Astrocyte (in vitro differentiated cells and primary cell): ENCODE measurements around the gene BUD13. TPM values are rescaled to one million over a fixed set of nuclear protein-coding genes. Genes with fewer than 3 reads are reported as not detected.

Source experiments
- DNase-seq: peaks from one replicate; pipeline ENCODE4 v3.0.0-alpha.2; 2010; ENCODE audit warnings: low read depth
- FAIRE-seq: peaks from 2 replicates; lab custom pipeline; 2011; peaks lifted over from hg19 to GRCh38; lab: Jason Lieb, UNC
- H2AFZ ChIP-seq: 2 replicates; pipeline ENCODE4 v1.6.0; 2012; ENCODE audit warnings: low read depth, low read length, inconsistent platforms
- H3K27ac ChIP-seq: 2 replicates; pipeline ENCODE4 v1.5.1; 2011; ENCODE audit warnings: low read depth, low read length, inconsistent platforms
- H3K27me3 ChIP-seq: 2 replicates; pipeline ENCODE4 v1.6.0; 2011; ENCODE audit warnings: low read length, inconsistent platforms; ENCODE audit not compliant: insufficient read depth
- H3K36me3 ChIP-seq: 2 replicates; pipeline ENCODE4 v1.5.1; 2011; ENCODE audit warnings: low read length, inconsistent platforms; ENCODE audit not compliant: insufficient read depth
- H3K4me1 ChIP-seq: 2 replicates; pipeline ENCODE4 v1.5.1; 2011; ENCODE audit warnings: low read length, inconsistent platforms; ENCODE audit not compliant: insufficient read depth
- H3K4me2 ChIP-seq: 2 replicates; pipeline ENCODE4 v1.6.0; 2012; ENCODE audit warnings: low read length, inconsistent platforms
- H3K4me3 ChIP-seq: 2 replicates; pipeline ENCODE4 v1.5.1; 2011; ENCODE audit warnings: low read depth, mild to moderate bottlenecking, low read length, inconsistent platforms; ENCODE audit not compliant: insufficient read depth
- H3K79me2 ChIP-seq: 2 replicates; pipeline ENCODE4 v1.6.0; 2012; ENCODE audit warnings: mild to moderate bottlenecking, low read length, inconsistent platforms; ENCODE audit not compliant: insufficient read depth
- H3K9ac ChIP-seq: 2 replicates; pipeline ENCODE4 v1.6.0; 2012; ENCODE audit warnings: mild to moderate bottlenecking, low read length, inconsistent platforms
- H3K9me3 ChIP-seq: 2 replicates; pipeline ENCODE4 v1.5.1; 2012; ENCODE audit warnings: low read depth, mild to moderate bottlenecking, low read length, inconsistent platforms; ENCODE audit not compliant: insufficient read depth
- H4K20me1 ChIP-seq: 2 replicates; pipeline ENCODE4 v1.6.0; 2012; ENCODE audit warnings: low read length, inconsistent platforms; ENCODE audit not compliant: insufficient read depth
- H3K27ac Mint-ChIP-seq: one replicate; pipeline ENCODE4 v1.8.0; 2021; ENCODE audit warnings: mild to moderate bottlenecking, mixed read lengths; ENCODE audit not compliant: unreplicated experiment
- H3K27me3 Mint-ChIP-seq: one replicate; pipeline ENCODE4 v1.8.0; 2021; ENCODE audit warnings: low read depth, mixed read lengths; ENCODE audit not compliant: unreplicated experiment
- H3K36me3 Mint-ChIP-seq: one replicate; pipeline ENCODE4 v1.8.0; 2021; ENCODE audit warnings: low read depth, mixed read lengths; ENCODE audit not compliant: unreplicated experiment
- H3K4me1 Mint-ChIP-seq: one replicate; pipeline ENCODE4 v1.8.0; 2021; ENCODE audit warnings: low read depth, mixed read lengths; ENCODE audit not compliant: unreplicated experiment
- H3K4me3 Mint-ChIP-seq: one replicate; pipeline ENCODE4 v1.8.0; 2021; ENCODE audit warnings: mild to moderate bottlenecking, moderate library complexity, mixed read lengths; ENCODE audit not compliant: unreplicated experiment
- H3K9me3 Mint-ChIP-seq: one replicate; pipeline ENCODE4 v1.8.0; 2021; ENCODE audit warnings: mild to moderate bottlenecking, mixed read lengths; ENCODE audit not compliant: unreplicated experiment
- EZH2 ChIP-seq: IDR thresholded peaks from 2 replicates; pipeline ENCODE4 v1.6.1; 2012; ENCODE audit warnings: mild to moderate bottlenecking, low read length, inconsistent platforms; ENCODE audit not compliant: insufficient read depth
- total RNA-seq: library from RNA; stranded (reverse); gene quantifications from 2 replicates; pipeline ENCODE4 v1.2.1, GENCODE V29; 2021
- TF ChIP-seq, protein P1 (sequence below): IDR thresholded peaks from 2 replicates; pipeline ENCODE4 v1.5.1; 2011; ENCODE audit warnings: low read depth, mild to moderate bottlenecking, inconsistent platforms, low read length, moderate library complexity; ENCODE audit not compliant: insufficient read depth

BUD13 gene
- total RNA-seq, 1 donor from 2014 or later, result 9.3 TPM

DNA sequence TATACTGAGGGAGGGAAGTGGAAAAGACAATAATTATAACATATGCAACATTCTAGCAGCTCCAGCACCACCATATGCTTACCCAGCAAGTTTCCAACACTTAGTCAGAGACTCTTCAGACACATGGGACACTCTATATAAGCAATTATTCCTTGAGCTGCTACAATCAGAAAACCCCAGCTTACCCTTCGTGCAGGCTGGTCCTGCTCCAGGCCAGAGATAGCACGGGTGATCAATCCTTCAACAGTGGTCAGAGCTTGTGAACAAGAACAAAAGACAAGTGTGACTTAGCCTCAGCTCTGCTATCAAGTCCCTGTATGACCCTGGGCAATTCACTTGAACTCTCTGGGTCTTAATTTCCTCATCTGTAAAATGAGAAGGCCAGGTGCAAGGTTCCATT lies 13.5 kb upstream of the BUD13 start:
- peaks cover 27% of the 10 kb centered on the region for H3K4me1 ChIP-seq
- peak overlapping the region; percentile 97 for H3K4me2 ChIP-seq
- H3K27ac Mint-ChIP-seq, result no peak overlapping the region
- no peak overlapping the region for H3K4me3 ChIP-seq
- H3K9me3 Mint-ChIP-seq, result no peaks in the 10 kb centered on the region
- H2AFZ ChIP-seq, result no peak overlapping the region
- H3K27me3 Mint-ChIP-seq, result peaks cover 13% of the 10 kb centered on the region
- peaks cover 23% of the 10 kb centered on the region for H3K36me3 Mint-ChIP-seq
- peaks cover 30% of the 10 kb centered on the region for H3K79me2 ChIP-seq
- H3K4me3 Mint-ChIP-seq, result peak overlapping the region; percentile 89
- TF ChIP-seq, protein P1, sequence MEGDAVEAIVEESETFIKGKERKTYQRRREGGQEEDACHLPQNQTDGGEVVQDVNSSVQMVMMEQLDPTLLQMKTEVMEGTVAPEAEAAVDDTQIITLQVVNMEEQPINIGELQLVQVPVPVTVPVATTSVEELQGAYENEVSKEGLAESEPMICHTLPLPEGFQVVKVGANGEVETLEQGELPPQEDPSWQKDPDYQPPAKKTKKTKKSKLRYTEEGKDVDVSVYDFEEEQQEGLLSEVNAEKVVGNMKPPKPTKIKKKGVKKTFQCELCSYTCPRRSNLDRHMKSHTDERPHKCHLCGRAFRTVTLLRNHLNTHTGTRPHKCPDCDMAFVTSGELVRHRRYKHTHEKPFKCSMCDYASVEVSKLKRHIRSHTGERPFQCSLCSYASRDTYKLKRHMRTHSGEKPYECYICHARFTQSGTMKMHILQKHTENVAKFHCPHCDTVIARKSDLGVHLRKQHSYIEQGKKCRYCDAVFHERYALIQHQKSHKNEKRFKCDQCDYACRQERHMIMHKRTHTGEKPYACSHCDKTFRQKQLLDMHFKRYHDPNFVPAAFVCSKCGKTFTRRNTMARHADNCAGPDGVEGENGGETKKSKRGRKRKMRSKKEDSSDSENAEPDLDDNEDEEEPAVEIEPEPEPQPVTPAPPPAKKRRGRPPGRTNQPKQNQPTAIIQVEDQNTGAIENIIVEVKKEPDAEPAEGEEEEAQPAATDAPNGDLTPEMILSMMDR, result no peak
- no peak for TF ChIP-seq EZH2
- FAIRE-seq (no peak), DNase-seq (no peak)
- H3K4me1 Mint-ChIP-seq, result peaks cover 20% of the 10 kb centered on the region
- no peaks in the 10 kb centered on the region for H3K27me3 ChIP-seq
- no peaks in the 10 kb centered on the region for H3K9me3 ChIP-seq
- H3K27ac ChIP-seq, result no peak overlapping the region
- no peak overlapping the region for H3K9ac ChIP-seq
- peaks cover 50% of the 10 kb centered on the region for H3K36me3 ChIP-seq
- H4K20me1 ChIP-seq, result peaks cover 28% of the 10 kb centered on the region

DNA sequence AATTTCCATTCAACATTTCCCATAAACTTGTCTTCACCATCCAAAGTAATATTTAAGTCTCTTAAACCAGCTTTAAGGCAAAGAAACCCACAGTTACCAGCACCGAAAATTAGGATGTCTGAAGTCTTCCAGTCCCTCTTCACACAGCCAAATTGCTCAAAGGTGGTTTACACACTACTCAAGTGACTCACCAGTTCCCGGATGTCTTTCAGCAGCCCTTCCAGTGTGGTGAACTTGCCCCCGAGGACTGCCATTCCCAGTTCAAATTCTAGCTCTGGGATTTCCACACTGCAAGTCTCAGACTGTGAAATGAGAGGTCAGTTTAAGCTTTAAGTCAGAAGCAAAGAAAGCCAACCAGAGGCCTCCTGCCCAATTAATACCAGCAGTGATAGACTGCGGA lies 9.9 kb upstream of the BUD13 start:
- Mint-ChIP-seq H3K36me3 (peaks cover 33% of the 10 kb centered on the region), H3K27me3 (no peaks in the 10 kb centered on the region)

DNA sequence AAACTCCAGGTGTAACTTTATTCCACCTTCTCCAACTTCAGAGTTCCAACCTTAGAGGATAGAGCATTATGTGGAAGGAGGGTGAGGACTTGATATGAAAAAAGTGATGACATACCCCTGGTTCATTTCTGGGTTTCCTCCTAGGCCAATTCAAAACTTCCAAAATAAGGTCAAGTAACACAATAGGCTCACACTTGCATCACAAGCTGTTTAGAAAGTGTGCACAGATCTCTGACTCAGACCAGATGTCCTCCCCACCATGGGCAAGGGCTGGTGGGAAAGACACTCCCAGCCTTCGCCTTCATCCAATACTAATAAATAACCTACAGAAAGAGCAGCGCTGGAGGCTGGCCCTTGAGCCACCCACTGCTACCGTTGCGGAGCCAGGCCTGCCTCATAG lies 5.8 kb upstream of the BUD13 start:
- Mint-ChIP-seq H3K9me3 (peaks cover 2% of the 10 kb centered on the region), H3K27ac (no peak overlapping the region), H3K4me3 (no peak overlapping the region), H3K36me3 (peaks cover 20% of the 10 kb centered on the region), H3K4me1 (peaks cover 8% of the 10 kb centered on the region), H3K27me3 (no peaks in the 10 kb centered on the region)
- Histone ChIP-seq H3K4me2 (no peak overlapping the region), H3K36me3 (peaks cover 64% of the 10 kb centered on the region), H3K9ac (no peak overlapping the region), H3K27ac (no peak overlapping the region), H4K20me1 (peaks cover 25% of the 10 kb centered on the region), H3K27me3 (no peaks in the 10 kb centered on the region), H3K79me2 (peaks cover 5% of the 10 kb centered on the region), H3K4me1 (peaks cover 10% of the 10 kb centered on the region), H3K9me3 (no peaks in the 10 kb centered on the region), H2AFZ (no peak overlapping the region), H3K4me3 (no peak overlapping the region)
- DNase-seq (no peak), FAIRE-seq (no peak)
- TF ChIP-seq, protein P1, result no peak
- TF ChIP-seq EZH2, result no peak

More for the DNA sequence above, 9.9 kb upstream of the BUD13 start:
- TF ChIP-seq EZH2, result no peak
- no peaks in the 10 kb centered on the region for H3K9me3 ChIP-seq
- H3K79me2 ChIP-seq, result peaks cover 30% of the 10 kb centered on the region
- Mint-ChIP-seq H3K9me3 (peaks cover 2% of the 10 kb centered on the region), H3K27ac (no peak overlapping the region), H3K4me3 (peak overlapping the region; percentile 6), H3K4me1 (peaks cover 14% of the 10 kb centered on the region)
- H2AFZ ChIP-seq, result no peak overlapping the region
- no peak overlapping the region for H3K27ac ChIP-seq
- no peak for FAIRE-seq
- peaks cover 14% of the 10 kb centered on the region for H3K4me1 ChIP-seq
- H3K9ac ChIP-seq, result peak overlapping the region; percentile 20
- no peak overlapping the region for H3K4me2 ChIP-seq
- no peaks in the 10 kb centered on the region for H3K27me3 ChIP-seq
- H3K36me3 ChIP-seq, result peaks cover 80% of the 10 kb centered on the region
- peaks cover 39% of the 10 kb centered on the region for H4K20me1 ChIP-seq
- DNase-seq, result peak; percentile 48
- H3K4me3 ChIP-seq, result no peak overlapping the region
